HepG2 (cell line): Measurements from ENCODE around the gene DNMT3L. TPM values are rescaled to one million over a fixed set of nuclear protein-coding genes. Genes with fewer than 3 reads are reported as not detected.

Experiments used
- ATAC-seq: fragments of 200-7000 bp; cut with Tn5 transposase; 3 replicates; pipeline ENCODE4 v1.9.1; 2020; ENCODE audit warnings: mild to moderate bottlenecking, moderate library complexity
- BruUV-seq: library from RNA; stranded (reverse); fragments of 400-500 nt; replicated peaks from 2 replicates; lab custom pipeline; 2021; lab: Mats Ljungman, UMichigan
- CTCF ChIA-PET: fragments of 300-600 bp; formaldehyde crosslinking; extraction: SDS; loops from one replicate; lab custom pipeline; 2021; ENCODE audit warnings: low total read pairs, inconsistent platforms, low intra/inter-chr PET ratio; lab: Yijun Ruan, JAX
- POLR2A ChIA-PET: fragments of 350-600 bp; sonication (Branson Sonifier 250); formaldehyde crosslinking; loops from one replicate; lab custom pipeline; 2020; ENCODE audit warnings: antibody characterized with exemption, inconsistent platforms; lab: Yijun Ruan, JAX
- DNase-seq: peaks from one replicate; pipeline ENCODE4 v3.0.0-alpha.2; 2015; ENCODE audit warnings: low spot score
- FAIRE-seq: peaks from 3 replicates; lab custom pipeline; 2011; peaks lifted over from hg19 to GRCh38; lab: Jason Lieb, UNC
- H2AFZ ChIP-seq: one replicate; pipeline ENCODE4 v1.6.1; 2011; ENCODE audit warnings: low read length, inconsistent platforms
- H3K27ac ChIP-seq: fragments of 300-600 bp; 3 replicates; pipeline ENCODE4 v1.8.0; 2011; ENCODE audit warnings: mixed run types, mild to moderate bottlenecking, mixed read lengths, low read length, inconsistent platforms; ENCODE audit not compliant: insufficient read depth; ENCODE audit errors: extremely low read length
- H3K27me3 ChIP-seq, 2 experiments: fragments of 200-600 bp in 1 of 2; 2 replicates in 1 of 2; 3 replicates in 1 of 2; pipeline versions ENCODE4 v1.6.0 to v1.8.0; 2011; ENCODE audit warnings: low read length in 2 of 2, mild to moderate bottlenecking in 2 of 2, moderate library complexity in 2 of 2, inconsistent platforms in 1 of 2; ENCODE audit not compliant: insufficient read depth in 2 of 2, control insufficient read depth in 1 of 2
- H3K36me3 ChIP-seq, 2 experiments: fragments of 200-600 bp in 1 of 2; replicated peaks in 1 of 2; 2 replicates in 1 of 2; 3 replicates in 1 of 2; pipeline versions ENCODE4 v1.5.1 to v1.8.0; 2011; ENCODE audit warnings: low read length in 2 of 2, inconsistent platforms in 1 of 2; ENCODE audit not compliant: insufficient read depth in 2 of 2, control insufficient read depth in 1 of 2
- H3K4me1 ChIP-seq: 2 replicates; pipeline ENCODE4 v1.5.1; 2012; ENCODE audit warnings: low read length, inconsistent platforms; ENCODE audit not compliant: insufficient read depth
- H3K4me2 ChIP-seq: 2 replicates; pipeline ENCODE4 v1.6.0; 2011; ENCODE audit warnings: low read depth, low read length, inconsistent platforms
- H3K4me3 ChIP-seq, 3 experiments: fragments of 200-600 bp in 1 of 3; sonication (generic), shearing (Covaris generic) in 1 of 3; replicated peaks in 1 of 3; 2 replicates each; pipeline ENCODE4 v1.5.1; 2011 to 2016; ENCODE audit warnings: low read length in 3 of 3, inconsistent platforms in 2 of 3, low read depth in 2 of 3, mild to moderate bottlenecking in 2 of 3, control low read depth in 1 of 3, mixed read lengths in 1 of 3; ENCODE audit not compliant: insufficient read depth in 1 of 3
- H3K79me2 ChIP-seq: one replicate; pipeline ENCODE4 v1.6.1; 2011; ENCODE audit warnings: low read length, inconsistent platforms; ENCODE audit not compliant: insufficient read depth
- H3K9ac ChIP-seq: 2 replicates; pipeline ENCODE4 v1.6.0; 2011; ENCODE audit warnings: mild to moderate bottlenecking, low read depth, low read length, inconsistent platforms; ENCODE audit not compliant: insufficient read depth
- H3K9me3 ChIP-seq: 2 replicates; pipeline ENCODE4 v1.5.1; 2012; ENCODE audit warnings: mild to moderate bottlenecking, low read length
- H4K20me1 ChIP-seq: 2 replicates; pipeline ENCODE4 v1.6.0; 2011; ENCODE audit warnings: inconsistent platforms, mild to moderate bottlenecking, low read length, moderate library complexity; ENCODE audit not compliant: insufficient read depth
- ARNTL ChIP-seq: sonication (generic); formaldehyde crosslinking; IDR thresholded peaks from 2 replicates; pipeline ENCODE4 v1.4.0; 2020; ENCODE audit warnings: mild to moderate bottlenecking, missing genetic modification reagents
- BORCS8-MEF2B ChIP-seq: sonication (generic); formaldehyde crosslinking; IDR thresholded peaks from 2 replicates; pipeline ENCODE4 v1.8.0; 2022; ENCODE audit warnings: mild to moderate bottlenecking, missing genetic modification reagents
- E2F2 ChIP-seq: sonication (generic); formaldehyde crosslinking; IDR thresholded peaks from 2 replicates; pipeline ENCODE4 v1.4.0; 2020; ENCODE audit warnings: missing genetic modification reagents, borderline replicate concordance
- JARID2 ChIP-seq: sonication (generic); formaldehyde crosslinking; IDR thresholded peaks from 2 replicates; pipeline ENCODE4 v1.8.1; 2023; ENCODE audit warnings: missing genetic modification reagents, inconsistent platforms; ENCODE audit not compliant: insufficient replicate concordance
- MXI1 ChIP-seq: IDR thresholded peaks from 3 replicates; pipeline ENCODE4 v1.6.1; 2012; ENCODE audit warnings: low read depth, low read length, inconsistent platforms, borderline replicate concordance
- SNAI1 ChIP-seq: sonication (generic); formaldehyde crosslinking; IDR thresholded peaks from 2 replicates; pipeline ENCODE4 v1.5.0; 2020; ENCODE audit warnings: mild to moderate bottlenecking, missing genetic modification reagents, borderline replicate concordance
- SOX6 ChIP-seq, 2 experiments: fragments of 450-650 bp in 1 of 2; sonication (generic) in 1 of 2; formaldehyde crosslinking in 1 of 2; IDR thresholded peaks; 2 replicates each; pipeline versions ENCODE4 v1.4.0 to v1.6.1; 2017 to 2020; ENCODE audit warnings: antibody characterized with exemption in 1 of 2, mild to moderate bottlenecking in 1 of 2, missing genetic modification reagents in 1 of 2
- SYNCRIP ChIP-seq: fragments of 200-400 bp; formaldehyde crosslinking; IDR thresholded peaks from 2 replicates; pipeline ENCODE4 v1.6.1; 2018; ENCODE audit warnings: mild to moderate bottlenecking, low read depth, low read length; ENCODE audit not compliant: insufficient read depth
- TSC22D2 ChIP-seq: sonication (generic); formaldehyde crosslinking; IDR thresholded peaks from 2 replicates; pipeline ENCODE4 v1.5.1; 2020; ENCODE audit warnings: missing genetic modification reagents, mild to moderate bottlenecking, borderline replicate concordance
- WGBS: methylation state at CpG from one replicate; pipeline ENCODE4 v1.1.6; 2017; ENCODE audit warnings: low lambda C conversion rate; 5-methylcytosine and 5-hydroxymethylcytosine counted together
- in situ Hi-C: cut with HindIII; loops from 2 replicates; pipeline ENCODE4 v1.10.0; 2017; ENCODE audit warnings: low pct_unique_long_range_greater_than_20kb; ENCODE audit not compliant: extremely low pct_ligation_motif_present
- intact Hi-C: fragments of 100-400 bp; cut with micrococcal nuclease; formaldehyde crosslinking; loops from one replicate; pipeline ENCODE4 v1.10.0; 2022; ENCODE audit not compliant: unreplicated experiment
- polyA plus RNA-seq, 8 experiments: library from polyadenylated mRNA; depleted of rRNA in 3 of 8; stranded (reverse) in 7 of 8; unstranded in 1 of 8; fragments of >200 nt; fragmentation: Illumina TruSeq in 4 of 8; extraction: Trizol in 4 of 8; gene quantifications; 2 replicates each; pipeline versions ENCODE4 v1.2.1 to v1.2.3, GENCODE V29; 2011 to 2016; ENCODE audit warnings: low read depth in 4 of 8, missing spikeins in 1 of 8, mixed read lengths in 1 of 8; ENCODE audit not compliant: insufficient read depth in 1 of 8
- total RNA-seq, 5 experiments: library from RNA; depleted of rRNA; stranded (reverse); fragments of >200 nt; fragmentation: Illumina TruSeq; extraction: Trizol; gene quantifications; 2 replicates each; pipeline ENCODE4 v1.2.3, GENCODE V29; 2016; ENCODE audit warnings: low read depth in 1 of 5
- TF ChIP-seq, protein P1 (sequence below): sonication (generic); formaldehyde crosslinking; IDR thresholded peaks from 2 replicates; pipeline ENCODE4 v1.4.0; 2020; ENCODE audit warnings: mild to moderate bottlenecking, missing genetic modification reagents

Gene DNMT3L
- total and polyA plus RNA-seq, 2 of the 13 experiments (the other 11 are each of a cell fraction or from before 2014, with no cell fraction given): 0.75 to 1.7 TPM

GRCh38 chr21:44281801-44282200 is 20.1 kb upstream of the DNMT3L start (continued):
- no peak for TF ChIP-seq E2F2

DNA sequence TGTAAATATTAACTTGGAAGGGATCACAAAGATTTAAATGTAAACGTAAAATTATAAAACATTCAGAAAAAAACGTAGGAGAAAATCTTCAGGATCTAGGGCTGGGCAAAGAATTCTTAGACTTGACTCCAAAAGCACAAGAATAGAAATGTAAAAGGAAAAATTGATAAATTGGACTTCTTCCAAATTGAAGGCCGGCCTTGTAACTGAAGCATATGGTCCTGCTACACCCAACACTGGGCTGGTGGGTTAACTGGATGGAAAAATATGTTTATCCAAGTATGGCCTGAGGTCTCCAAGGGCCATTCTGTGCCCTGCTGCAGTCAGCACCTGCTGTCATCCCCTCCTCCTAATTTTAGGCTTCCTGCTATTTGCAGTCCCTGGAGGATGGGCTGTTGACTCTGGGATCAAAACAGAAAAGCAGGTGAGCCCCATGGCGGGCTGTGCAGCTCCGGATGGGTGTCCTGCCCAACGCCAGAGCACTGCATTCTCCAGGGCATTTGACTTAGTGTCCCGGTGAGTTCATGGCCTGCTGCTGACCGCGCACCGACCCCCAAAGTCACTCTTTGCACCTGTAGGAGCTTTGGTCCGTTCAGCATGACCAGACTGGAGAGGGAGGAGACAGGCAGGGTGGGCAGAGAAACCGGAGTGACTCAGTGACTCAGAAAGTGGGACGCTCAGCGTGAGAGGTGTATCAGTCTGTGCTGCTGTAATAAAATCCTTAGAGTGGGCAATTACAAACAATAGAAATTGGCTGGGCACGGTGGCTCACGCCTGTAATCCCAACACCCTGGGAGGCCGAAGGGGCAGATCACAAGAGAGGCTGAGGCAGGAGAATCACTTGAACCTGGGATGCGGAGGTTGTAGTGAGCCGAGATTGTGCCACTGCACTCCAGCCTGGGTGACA is 17.9 kb upstream of the DNMT3L start:
- no TSS peak for BruUV-seq
- 48% methylated on average over 16 of the region's 19 CpGs for WGBS
- Histone ChIP-seq H3K4me2 (no peak overlapping the region), H3K36me3 (no peaks in the 10 kb centered on the region), H3K9me3 (no peaks in the 10 kb centered on the region), H3K4me3 (no peak overlapping the region), H3K9ac (no peak overlapping the region), H3K27ac (no peak overlapping the region), H3K79me2 (no peaks in the 10 kb centered on the region), H3K4me1 (no peaks in the 10 kb centered on the region), H4K20me1 (no peaks in the 10 kb centered on the region), H3K27me3 (peaks cover 3 to 22% of the 10 kb centered on the region in 2 experiments), H2AFZ (no peak overlapping the region)
- in situ Hi-C loops: no loop called here
- no peak for FAIRE-seq
- intact Hi-C loops: no loop called here
- no peak for DNase-seq
- ATAC-seq: no peak
- POLR2A ChIA-PET: no interaction called here
- CTCF ChIA-PET: no interaction called here
- no peak for TF ChIP-seq TSC22D2
- no peak for TF ChIP-seq SNAI1
- TF ChIP-seq SYNCRIP: no peak
- no peak for TF ChIP-seq ARNTL
- TF ChIP-seq MXI1: no peak
- TF ChIP-seq, protein P1, sequence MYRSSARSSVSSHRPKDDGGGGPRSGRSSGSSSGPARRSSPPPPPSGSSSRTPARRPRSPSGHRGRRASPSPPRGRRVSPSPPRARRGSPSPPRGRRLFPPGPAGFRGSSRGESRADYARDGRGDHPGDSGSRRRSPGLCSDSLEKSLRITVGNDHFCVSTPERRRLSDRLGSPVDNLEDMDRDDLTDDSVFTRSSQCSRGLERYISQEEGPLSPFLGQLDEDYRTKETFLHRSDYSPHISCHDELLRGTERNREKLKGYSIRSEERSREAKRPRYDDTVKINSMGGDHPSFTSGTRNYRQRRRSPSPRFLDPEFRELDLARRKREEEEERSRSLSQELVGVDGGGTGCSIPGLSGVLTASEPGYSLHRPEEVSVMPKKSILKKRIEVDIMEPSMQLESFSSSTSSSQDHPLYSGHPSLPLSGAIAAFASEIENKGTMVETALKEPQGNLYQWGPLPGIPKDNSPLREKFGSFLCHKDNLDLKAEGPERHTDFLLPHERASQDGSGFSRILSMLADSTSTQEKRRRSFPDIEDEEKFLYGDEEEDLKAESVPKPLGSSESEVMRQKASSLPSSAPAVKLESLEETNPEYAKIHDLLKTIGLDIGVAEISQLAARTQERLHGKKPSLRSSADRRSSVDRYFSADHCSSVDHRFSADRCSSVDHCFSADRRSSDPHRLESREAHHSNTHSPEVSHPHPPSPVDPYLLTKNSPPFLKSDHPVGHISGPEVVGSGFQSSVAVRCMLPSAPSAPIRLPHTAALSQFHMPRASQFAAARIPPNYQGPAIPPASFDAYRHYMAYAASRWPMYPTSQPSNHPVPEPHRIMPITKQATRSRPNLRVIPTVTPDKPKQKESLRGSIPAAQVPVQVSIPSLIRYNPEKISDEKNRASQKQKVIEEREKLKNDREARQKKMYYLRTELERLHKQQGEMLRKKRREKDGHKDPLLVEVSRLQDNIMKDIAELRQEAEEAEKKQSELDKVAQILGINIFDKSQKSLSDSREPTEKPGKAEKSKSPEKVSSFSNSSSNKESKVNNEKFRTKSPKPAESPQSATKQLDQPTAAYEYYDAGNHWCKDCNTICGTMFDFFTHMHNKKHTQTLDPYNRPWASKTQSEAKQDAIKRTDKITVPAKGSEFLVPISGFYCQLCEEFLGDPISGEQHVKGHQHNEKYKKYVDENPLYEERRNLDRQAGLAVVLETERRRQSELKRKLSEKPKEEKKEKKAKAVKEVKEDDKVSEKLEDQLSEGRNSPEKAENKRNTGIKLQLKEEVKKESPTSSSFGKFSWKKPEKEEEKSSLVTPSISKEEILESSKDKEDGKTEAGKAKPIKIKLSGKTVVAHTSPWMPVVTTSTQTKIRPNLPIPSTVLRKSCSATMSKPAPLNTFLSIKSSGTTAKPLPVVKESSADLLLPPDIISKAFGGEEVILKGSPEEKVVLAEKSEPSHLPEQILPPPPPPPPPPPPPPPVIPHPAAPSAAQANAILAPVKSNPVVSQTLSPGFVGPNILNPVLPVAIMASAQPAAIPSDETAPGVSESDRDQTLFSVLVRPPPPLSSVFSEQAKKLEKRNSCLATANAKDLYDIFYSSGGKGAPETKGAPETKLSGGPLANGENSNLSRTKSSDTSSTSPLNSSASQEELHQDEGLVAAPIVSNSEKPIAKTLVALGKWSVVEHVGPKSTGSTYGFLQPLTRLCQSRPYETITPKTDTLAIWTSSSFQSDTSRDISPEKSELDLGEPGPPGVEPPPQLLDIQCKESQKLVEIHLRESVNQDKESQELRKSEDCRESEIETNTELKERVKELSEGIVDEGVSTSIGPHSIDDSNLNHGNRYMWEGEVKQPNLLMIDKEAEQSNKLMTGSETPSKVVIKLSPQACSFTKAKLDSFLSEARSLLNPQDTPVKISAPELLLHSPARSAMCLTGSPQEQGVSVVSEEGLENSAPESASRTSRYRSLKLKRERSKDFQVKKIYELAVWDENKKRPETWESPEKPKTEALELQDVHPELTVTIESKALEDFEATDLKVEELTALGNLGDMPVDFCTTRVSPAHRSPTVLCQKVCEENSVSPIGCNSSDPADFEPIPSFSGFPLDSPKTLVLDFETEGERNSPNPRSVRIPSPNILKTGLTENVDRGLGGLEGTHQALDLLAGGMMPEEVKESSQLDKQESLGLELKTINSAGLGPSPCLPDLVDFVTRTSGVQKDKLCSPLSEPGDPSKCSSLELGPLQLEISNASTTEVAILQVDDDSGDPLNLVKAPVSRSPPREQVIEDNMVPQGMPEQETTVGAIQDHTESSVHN: no peak
- TF ChIP-seq SOX6 (IDR thresholded peaks at IDR 0.05): no peak
- no peak for TF ChIP-seq SOX6 (CRISPR knock-in tag; IDR thresholded peaks at IDR 0.05)
- no peak for TF ChIP-seq JARID2
- no peak for TF ChIP-seq BORCS8-MEF2B (CRISPR knock-in tag)
